ENCODE data around the gene SKI.

DNA sequence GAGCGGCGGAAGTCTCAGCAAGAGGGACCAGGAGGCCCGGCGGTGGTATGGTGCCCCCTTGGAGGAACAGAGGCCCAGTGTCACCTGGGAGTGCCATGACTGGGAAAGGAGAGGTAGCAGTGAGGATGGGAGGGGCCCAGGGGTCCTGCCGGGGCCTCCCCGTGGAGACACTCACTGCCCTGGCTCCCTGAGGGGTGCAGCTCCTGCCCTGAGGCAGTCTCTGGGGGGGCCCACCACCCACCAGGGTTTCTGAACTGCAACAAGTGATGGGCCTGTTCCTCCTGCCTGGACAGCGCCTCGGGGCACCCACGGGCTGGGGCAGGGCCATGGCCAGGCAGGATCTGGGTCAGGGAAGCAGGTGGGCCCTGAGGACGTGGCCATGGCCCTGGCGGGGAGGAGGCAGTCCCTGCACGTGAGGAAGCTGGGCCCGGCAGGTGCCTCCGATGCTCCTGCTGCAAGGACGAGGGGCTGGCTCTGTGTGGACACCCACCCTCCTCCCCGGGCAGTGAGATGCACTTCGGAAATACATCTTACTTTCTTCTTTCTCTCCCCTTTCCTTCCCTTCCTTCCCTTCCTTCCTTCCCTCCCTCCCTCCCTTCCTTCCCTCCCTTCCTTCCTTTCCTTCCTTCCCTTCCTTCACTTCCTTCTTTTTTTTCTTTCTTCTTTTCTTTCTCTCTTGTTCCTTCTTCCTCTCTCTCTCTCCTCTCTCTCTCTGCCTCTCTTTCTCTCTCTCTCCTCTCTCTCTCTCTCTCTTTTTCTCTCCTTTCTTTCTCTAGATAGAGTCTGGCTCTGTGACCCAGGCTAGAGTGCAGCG lies 96.6 kb downstream of the SKI start:
- TF ChIP-seq, protein P1, sequence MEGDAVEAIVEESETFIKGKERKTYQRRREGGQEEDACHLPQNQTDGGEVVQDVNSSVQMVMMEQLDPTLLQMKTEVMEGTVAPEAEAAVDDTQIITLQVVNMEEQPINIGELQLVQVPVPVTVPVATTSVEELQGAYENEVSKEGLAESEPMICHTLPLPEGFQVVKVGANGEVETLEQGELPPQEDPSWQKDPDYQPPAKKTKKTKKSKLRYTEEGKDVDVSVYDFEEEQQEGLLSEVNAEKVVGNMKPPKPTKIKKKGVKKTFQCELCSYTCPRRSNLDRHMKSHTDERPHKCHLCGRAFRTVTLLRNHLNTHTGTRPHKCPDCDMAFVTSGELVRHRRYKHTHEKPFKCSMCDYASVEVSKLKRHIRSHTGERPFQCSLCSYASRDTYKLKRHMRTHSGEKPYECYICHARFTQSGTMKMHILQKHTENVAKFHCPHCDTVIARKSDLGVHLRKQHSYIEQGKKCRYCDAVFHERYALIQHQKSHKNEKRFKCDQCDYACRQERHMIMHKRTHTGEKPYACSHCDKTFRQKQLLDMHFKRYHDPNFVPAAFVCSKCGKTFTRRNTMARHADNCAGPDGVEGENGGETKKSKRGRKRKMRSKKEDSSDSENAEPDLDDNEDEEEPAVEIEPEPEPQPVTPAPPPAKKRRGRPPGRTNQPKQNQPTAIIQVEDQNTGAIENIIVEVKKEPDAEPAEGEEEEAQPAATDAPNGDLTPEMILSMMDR (IDR thresholded peaks at IDR 0.05): no peak
- TF ChIP-seq POLR2AphosphoS5 (IDR thresholded peaks at IDR 0.05) (no peak), POLR2A (IDR thresholded peaks at IDR 0.05) (no peak)

Measured in breast epithelium (tissue), 3 donors.